Sigmoid colon (tissue), 7 donors: ENCODE data around the gene KRT6C. TPM values are rescaled to one million over a fixed set of nuclear protein-coding genes. Genes with fewer than 3 reads are reported as not detected.

Source experiments
- DNase-seq: peaks from one replicate; pipeline ENCODE4 v3.0.0-alpha.2; 2019
- H3K27ac ChIP-seq, 4 donors: fragments of 200-600 bp; sonication (generic); one replicate each; pipeline ENCODE4 v1.5.1; 2016 to 2019; ENCODE audit warnings: mild to moderate bottlenecking in 1 of 4
- H3K27me3 ChIP-seq, 3 donors: fragments of 200-600 bp; sonication (generic); one replicate each; pipeline ENCODE4 v1.5.1; 2019; ENCODE audit warnings: mild to moderate bottlenecking in 1 of 3
- H3K36me3 ChIP-seq, 4 donors: fragments of 200-600 bp; sonication (generic); one replicate each; pipeline ENCODE4 v1.5.1; 2016 to 2019
- H3K4me1 ChIP-seq, 4 donors: fragments of 200-600 bp; sonication (generic); one replicate each; pipeline ENCODE4 v1.5.1; 2017 to 2019
- H3K4me3 ChIP-seq, 4 donors: fragments of 200-600 bp; sonication (generic); one replicate each; pipeline ENCODE4 v1.5.1; 2017 to 2019; ENCODE audit warnings: mild to moderate bottlenecking in 2 of 4, moderate library complexity in 1 of 4
- H3K9me3 ChIP-seq, 4 donors: fragments of 200-600 bp in 3 of 4; sonication (generic) in 3 of 4; one replicate each; pipeline versions ENCODE4 v1.5.1 to v1.6.1; 2013 to 2019
- CTCF ChIP-seq, 4 experiments: fragments of 450-650 bp in 3 of 4; fragments of 200-600 bp in 1 of 4; IDR thresholded peaks; one replicate each; pipeline ENCODE4 v1.5.1; 2016 to 2019; ENCODE audit warnings: antibody characterized with exemption in 4 of 4, mild to moderate bottlenecking in 3 of 4, moderate library complexity in 2 of 4
- EP300 ChIP-seq, 4 donors: sonication (generic); formaldehyde crosslinking; IDR thresholded peaks; one replicate each; pipeline ENCODE4 v1.6.1; 2017; ENCODE audit warnings: antibody characterized with exemption in 4 of 4
- POLR2A ChIP-seq, 2 donors: fragments of 450-650 bp; IDR thresholded peaks; one replicate each; pipeline ENCODE4 v1.6.1; 2016; ENCODE audit warnings: antibody characterized with exemption in 2 of 2, mild to moderate bottlenecking in 2 of 2, moderate library complexity in 2 of 2
- POLR2AphosphoS5 ChIP-seq, 4 donors: sonication (generic); formaldehyde crosslinking; IDR thresholded peaks; one replicate each; pipeline ENCODE4 v1.6.1; 2017; ENCODE audit warnings: antibody characterized with exemption in 4 of 4
- WGBS, 2 donors: extraction: QIAGEN DNeasy Blood & Tissue Kit; methylation state at CpG; one replicate each; pipeline ENCODE4 v1.1.7; 2013; 5-methylcytosine and 5-hydroxymethylcytosine counted together
- intact Hi-C: fragments of 100-400 bp; cut with DNase I; formaldehyde crosslinking; loops from one replicate; pipeline ENCODE4 v1.15.1; 2023
- polyA plus RNA-seq, 3 donors: library from polyadenylated mRNA; stranded (reverse); fragments of 200-250 nt; gene quantifications; one replicate each; pipeline ENCODE4 v1.2.3, GENCODE V29; 2013
- total RNA-seq, 4 donors: library from RNA; depleted of rRNA; stranded (reverse); fragments of >200 nt; gene quantifications; one replicate each; pipeline ENCODE4 v1.1.0, GENCODE V29; 2016
- donor health status: healthy with polysubstance abuse.
- donor health status: Bipolar disorder and iron deficiency.
- donor health status: healthy.

Gene KRT6C
- total and polyA plus RNA-seq, 7 donors, result 0.60 TPM; not detected in 6

DNA sequence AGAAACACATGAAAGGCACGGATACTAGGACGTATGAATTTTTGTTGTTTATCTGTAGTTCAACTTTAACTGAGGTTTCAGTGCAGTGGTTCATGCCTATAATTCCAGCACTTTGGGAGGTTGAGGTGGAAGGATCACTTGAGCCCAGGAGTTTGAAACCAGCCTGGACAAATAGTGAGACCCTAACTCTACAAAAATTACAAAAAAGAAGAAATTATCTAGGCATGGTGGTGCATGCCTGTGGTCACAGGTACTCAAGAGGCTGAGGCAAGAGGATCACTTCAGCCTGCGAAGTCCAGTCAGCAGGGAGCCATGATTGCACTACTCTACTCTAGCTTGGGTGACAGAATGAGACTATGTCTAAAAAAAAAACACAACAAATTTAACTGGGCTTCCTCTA, 29.6 kb downstream of the KRT6C start:
- no peak overlapping the region for H3K4me3 ChIP-seq
- 93 to 94% methylated on average over 3 of the region's 3 CpGs for WGBS, 2 donors
- no peak for DNase-seq

DNA sequence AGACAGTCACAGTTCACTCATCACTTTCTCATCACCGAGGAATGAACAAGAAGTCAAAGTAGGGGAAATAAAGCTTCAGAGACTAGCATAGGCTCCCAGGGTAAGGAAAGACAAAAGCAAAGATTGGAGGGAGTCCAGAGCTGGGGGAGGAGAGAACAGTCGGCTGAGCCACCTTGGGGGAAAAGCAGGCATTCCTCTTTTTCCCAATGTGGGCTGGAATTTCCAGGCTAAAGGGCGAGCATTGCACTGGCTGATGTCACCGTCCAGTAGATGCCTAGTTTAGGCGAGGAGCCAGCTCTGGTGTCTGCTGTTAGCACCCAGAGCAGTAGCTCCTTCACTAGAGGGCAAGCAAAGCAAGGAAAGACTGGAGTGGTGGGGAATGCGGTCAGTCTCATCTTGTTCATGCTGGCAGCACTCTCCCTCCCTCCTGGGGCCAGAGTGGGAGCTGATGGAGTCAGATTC, 31.0 kb downstream of the KRT6C start:
- intact Hi-C loops, result no loop called here
- 45 to 61% methylated on average over 6 of the region's 6 CpGs for WGBS, 2 donors
- no peak for DNase-seq

More for the DNA sequence above, 29.6 kb downstream of the KRT6C start:
- H3K27me3 ChIP-seq, result no peaks in the 10 kb centered on the region
- intact Hi-C loops, result no loop called here
- TF ChIP-seq POLR2AphosphoS5 (IDR thresholded peaks at IDR 0.05), result no peak
- no peak for TF ChIP-seq EP300 (IDR thresholded peaks at IDR 0.05)
- TF ChIP-seq POLR2A (IDR thresholded peaks at IDR 0.05), result no peak
- no peak for TF ChIP-seq CTCF (IDR thresholded peaks at IDR 0.05)
- no peaks in the 10 kb centered on the region for H3K36me3 ChIP-seq
- H3K27ac ChIP-seq, result no peak overlapping the region
- H3K9me3 ChIP-seq, result no peaks in the 10 kb centered on the region
- peaks cover 0 to 24% (median 8%) of the 10 kb centered on the region in 4 donors for H3K4me1 ChIP-seq

DNA sequence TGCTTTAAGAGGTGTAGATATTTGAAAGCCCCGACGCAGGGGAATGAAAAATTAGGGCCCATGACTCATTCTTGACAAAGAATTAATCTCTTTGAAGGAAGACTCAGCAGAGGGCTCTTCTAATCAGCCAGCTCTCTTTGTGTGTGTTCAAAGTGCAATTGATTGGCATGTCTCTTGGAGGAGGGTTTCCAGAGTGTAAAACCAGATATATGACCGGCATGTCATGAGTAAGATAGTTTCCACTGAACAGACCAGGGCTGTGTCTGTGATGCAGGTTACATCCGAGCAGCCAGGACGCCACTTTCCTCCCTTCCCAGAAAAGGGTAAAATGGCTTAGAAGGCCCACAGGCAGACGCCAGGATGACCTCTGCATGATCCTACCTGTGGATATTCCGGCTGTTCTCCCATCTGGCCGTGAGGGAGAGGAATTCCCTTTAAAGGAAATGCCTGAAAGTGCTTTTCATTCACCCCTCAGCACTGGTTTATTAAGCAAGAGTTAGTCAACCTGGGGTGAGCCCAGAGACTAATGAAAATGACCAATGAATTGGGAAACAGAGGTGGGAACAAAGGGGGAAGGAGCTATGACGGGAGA, 32.2 kb downstream of the KRT6C start:
- Histone ChIP-seq H3K36me3 (no peaks in the 10 kb centered on the region), H3K27me3 (no peaks in the 10 kb centered on the region), H3K4me1 (peaks cover 0 to 27% (median 13%) of the 10 kb centered on the region in 4 donors), H3K27ac (peak overlapping the region in 2 of 4 donors; percentile 17 to 24), H3K9me3 (no peaks in the 10 kb centered on the region), H3K4me3 (no peak overlapping the region)
- intact Hi-C loops, result no loop called here
- 74 to 83% methylated on average over 9 of the region's 9 CpGs for WGBS, 2 donors
- DNase-seq, result no peak
- TF ChIP-seq POLR2A (IDR thresholded peaks at IDR 0.05), result no peak
- TF ChIP-seq EP300 (IDR thresholded peaks at IDR 0.05), result no peak
- TF ChIP-seq POLR2AphosphoS5 (IDR thresholded peaks at IDR 0.05), result no peak
- TF ChIP-seq CTCF (IDR thresholded peaks at IDR 0.05), result no peak

More for the DNA sequence above, 31.0 kb downstream of the KRT6C start:
- no peaks in the 10 kb centered on the region for H3K27me3 ChIP-seq
- H3K4me3 ChIP-seq, result no peak overlapping the region
- H3K4me1 ChIP-seq, result peaks cover 0 to 24% (median 8%) of the 10 kb centered on the region in 4 donors
- H3K36me3 ChIP-seq, result no peaks in the 10 kb centered on the region
- H3K27ac ChIP-seq, result no peak overlapping the region
- no peak for TF ChIP-seq CTCF (IDR thresholded peaks at IDR 0.05)
- TF ChIP-seq EP300 (IDR thresholded peaks at IDR 0.05), result no peak
- no peak for TF ChIP-seq POLR2A (IDR thresholded peaks at IDR 0.05)
- TF ChIP-seq POLR2AphosphoS5 (IDR thresholded peaks at IDR 0.05), result no peak
- H3K9me3 ChIP-seq, result no peaks in the 10 kb centered on the region

DNA sequence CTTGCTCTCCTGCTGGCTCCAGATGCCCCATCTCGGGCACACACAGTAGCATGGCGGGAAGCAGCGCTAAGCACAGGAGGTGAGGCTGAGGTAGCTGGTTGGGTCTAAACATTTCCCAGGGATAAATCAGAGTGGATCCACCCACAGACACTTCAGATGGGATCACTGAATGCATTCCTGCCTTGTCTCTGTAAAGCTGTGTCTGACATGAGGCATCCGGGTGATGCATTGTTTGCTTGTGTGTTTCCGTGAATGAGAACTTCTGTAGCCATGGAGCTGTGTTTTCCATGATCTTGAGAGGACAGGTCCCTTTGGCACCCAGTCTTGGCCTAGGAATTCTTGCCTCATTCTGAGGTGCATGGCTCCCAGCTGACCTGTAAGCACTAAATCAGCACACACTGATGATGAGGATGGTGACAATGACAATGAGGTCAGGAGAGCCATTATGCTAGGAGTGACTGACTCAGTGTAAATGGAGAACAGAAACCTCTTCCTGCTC, 32.7 kb downstream of the KRT6C start:
- Histone ChIP-seq H3K36me3 (no peaks in the 10 kb centered on the region), H3K27ac (peak overlapping the region in 1 of 4 donors; percentile 17)
- 94 to 97% methylated on average over 5 of the region's 5 CpGs for WGBS, 2 donors

More for the DNA sequence above, 32.7 kb downstream of the KRT6C start:
- TF ChIP-seq EP300 (IDR thresholded peaks at IDR 0.05) (no peak), POLR2A (IDR thresholded peaks at IDR 0.05) (no peak), CTCF (IDR thresholded peaks at IDR 0.05) (no peak), POLR2AphosphoS5 (IDR thresholded peaks at IDR 0.05) (no peak)
- intact Hi-C loops, result no loop called here
- Histone ChIP-seq H3K27me3 (no peaks in the 10 kb centered on the region), H3K4me1 (peaks cover 0 to 32% (median 17%) of the 10 kb centered on the region in 4 donors), H3K9me3 (no peaks in the 10 kb centered on the region), H3K4me3 (no peak overlapping the region)
- no peak for DNase-seq
